ENCODE data around the gene TWIST2. TPM values are rescaled to one million over a fixed set of nuclear protein-coding genes. Genes with fewer than 3 reads are reported as not detected.

The TWIST2 gene
- polyA plus RNA-seq, 3 donors = 3.6 to 7.6 (median 5.0) TPM

DNA sequence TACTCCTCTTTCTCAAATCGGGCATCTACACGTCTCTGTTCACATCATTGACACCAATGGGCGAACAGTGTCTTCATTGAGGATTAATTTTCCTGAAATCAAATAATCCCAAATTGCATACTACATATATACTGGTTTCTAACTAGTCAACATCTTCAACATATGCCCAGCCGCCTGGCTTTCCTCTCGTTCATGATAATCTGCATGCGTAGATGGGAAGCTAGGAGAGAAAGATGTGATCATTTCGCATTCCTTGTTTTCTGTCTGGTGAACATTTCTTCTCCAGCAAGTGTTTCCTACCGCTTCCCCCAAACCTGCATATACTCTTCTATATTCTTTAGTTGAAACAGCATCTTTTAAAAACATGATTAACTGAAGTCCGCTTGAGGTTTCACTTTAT lies 7.4 kb downstream of the TWIST2 start:
- DNase-seq = no peak

DNA sequence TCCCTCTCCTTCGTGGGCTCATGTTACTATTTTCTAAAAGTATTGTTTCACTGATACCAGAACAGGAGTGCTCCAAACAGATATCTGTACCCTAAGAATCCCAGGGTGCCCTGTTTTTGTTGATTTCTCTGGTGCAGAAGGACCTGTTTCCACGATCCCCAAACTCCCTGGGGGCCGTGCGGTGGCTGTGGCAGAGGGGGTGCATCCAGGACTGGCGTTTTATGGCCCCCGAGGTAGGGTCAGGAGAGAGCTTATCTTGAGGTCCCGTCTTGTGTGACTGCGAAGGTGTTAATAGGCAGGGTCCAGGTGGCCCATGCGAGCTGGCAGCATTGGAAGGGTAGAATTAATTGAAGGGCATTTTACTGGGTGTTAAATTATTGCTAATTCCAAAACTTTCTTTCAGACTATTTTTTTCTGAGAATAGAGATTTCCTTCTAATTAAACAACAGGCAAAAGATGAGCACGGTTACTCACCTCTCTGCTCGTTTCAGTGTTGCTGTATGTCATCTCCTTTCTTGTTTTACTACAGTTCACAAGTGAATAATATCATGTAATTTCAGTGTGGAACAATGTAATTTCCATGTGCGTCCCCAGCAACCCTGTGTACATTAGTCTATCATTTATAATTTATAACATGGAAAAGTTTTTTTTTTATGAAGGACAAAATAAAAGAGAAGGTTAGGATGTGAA lies 8.2 kb downstream of the TWIST2 start:
- no peak for DNase-seq

DNA sequence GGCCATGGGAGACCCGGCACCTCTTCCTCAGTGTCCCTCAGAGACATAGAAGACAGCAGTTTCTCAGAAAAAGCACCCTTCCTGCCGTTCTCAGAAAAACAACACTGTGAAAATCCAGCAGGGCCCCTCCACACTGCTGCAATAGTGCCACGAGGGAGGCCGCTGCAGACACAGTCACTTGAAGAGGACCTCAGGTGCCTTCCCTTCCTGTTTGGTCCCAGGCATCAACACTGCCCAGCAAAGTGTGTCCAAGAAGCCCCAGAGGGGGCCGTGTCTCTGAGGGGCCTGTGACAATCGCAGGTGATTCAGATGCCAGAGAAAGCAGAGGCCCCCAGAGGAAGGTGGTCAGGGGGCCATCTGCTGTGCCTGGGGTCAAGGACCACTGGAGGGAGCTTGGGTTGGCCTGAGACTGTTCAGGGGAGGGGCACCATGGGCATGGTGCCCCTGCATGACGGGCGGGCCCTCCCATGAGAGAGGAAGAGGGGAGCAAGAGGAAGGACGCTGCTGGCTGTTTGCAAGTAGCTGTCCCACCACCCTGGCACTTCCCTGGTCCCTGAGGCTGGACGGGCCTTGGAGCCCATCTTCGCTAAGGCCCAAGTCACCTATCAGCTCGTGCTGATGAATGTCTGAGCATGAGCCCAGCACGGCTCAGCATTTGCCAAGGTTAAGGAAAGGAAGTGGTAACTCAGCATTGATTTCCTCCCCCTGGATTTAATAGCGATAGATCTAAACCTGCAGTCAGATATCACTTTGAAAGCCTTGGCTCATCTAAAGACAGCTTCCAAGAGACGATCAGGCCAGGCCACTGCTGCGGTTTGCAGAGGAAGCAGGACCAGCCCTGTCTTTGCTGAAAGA lies 9.1 kb downstream of the TWIST2 start:
- DNase-seq = no peak

DNA sequence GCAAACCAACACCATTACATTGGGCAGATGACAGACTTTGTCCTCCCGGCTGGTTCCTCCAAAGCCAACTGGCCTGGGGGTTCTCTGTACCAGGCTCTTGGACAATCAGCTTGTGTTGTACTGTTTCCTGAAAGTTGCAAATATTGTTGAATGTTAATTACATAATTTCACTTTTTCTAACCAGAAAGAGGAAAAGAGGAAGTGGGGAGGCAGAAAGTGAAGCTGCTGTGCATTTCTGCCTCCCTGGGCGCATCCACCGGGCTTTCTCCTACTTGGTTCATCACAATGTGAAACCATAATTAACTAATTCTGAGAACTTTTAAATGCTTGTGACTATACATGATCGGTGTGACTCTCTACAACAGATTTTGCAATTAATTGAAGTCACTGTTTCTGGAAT lies 10.1 kb downstream of the TWIST2 start:
- DNase-seq = no peak

DNA sequence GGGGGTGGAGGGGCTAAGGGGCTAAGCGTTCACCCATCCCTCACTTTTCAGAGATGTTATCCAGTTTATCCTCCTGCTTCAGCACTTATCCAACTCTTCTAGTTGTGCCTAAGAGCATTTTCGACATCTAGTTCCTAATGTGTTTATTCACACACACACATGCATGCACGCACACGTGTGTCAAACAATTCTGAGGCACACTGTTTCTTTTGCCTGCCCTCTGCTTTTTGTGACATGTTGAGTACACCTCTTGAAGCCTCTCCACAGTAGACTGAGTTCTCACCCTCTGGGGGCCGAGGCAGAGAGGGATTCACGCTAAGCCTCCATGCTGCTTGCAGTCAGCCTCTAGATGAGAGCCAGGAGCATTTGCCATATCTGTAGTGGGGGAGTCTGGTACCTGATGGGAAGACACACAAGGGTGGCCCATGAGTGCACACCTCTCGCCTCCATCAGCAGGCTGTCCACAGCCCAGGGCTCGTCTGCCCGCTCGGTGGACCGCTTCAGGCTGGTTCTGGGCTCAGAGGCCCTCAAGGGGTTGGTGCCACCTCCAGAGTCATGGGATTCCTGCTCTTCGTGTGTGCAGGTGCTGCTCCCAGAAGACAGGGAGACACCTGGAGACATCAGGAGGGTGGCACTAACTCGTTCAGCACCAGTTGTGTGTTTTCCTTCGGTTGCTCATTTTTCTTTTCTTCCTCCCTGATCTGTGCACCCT lies 11.9 kb downstream of the TWIST2 start:
- DNase-seq = no peak

DNA sequence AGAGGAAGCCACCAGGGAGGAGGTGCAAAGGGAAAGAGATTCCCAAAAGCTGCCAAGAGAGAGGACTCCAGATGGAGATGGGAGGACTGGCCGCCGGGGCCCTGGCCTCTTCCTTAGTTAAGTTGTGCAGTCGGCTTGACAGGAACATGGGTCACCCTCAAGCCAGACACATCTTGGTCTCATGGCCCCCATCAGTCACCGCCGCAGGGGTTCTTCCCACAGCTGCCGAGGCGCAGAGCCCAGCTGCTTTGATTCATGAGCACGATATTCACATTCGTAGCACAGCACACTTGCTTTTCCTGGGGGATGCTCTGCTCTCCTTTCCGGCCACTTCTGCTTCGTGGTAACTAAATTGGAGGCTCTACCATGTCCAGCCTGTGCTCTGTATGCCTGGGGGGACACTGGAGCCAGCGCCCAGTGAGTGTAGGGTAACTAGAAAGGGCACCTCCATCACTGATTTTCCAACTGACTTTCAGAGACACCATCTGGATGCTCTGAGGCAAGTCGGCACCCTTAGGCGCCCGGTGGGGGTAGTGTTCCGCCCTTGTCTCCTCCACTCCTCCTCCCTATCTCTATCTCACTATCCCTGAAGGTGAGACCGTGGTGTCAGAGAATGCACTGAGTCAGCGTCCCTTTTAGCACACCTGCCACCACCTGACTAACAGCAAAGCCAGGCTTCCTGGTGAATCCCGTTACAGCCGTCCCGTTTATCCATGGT lies 13.3 kb downstream of the TWIST2 start:
- DNase-seq = no peak

DNA sequence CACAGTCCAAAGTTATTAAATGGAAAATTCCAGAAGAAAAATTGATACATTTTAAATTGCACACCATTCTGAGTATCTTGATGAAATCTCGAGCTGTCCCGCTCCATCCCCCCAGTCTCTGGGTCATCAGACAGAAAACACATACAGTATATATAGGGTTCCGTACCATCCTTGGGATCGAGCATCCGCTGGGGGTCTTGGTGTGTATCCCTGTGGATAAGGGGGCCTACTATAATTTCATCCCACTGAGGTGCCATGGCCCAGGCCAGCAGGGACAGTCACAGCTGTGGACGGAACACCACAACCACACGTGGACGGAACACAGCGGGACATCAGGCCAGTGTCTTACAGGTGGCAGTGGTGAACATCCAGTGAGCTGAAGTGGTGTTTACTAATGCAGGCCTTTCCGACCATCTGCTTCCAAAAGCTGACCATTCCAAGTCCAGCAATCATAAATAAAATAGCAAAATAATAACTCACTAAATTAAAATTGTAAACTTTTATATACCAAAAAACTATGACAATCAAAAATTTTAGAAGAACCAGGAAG lies 14.0 kb downstream of the TWIST2 start:
- no peak for DNase-seq

DNA sequence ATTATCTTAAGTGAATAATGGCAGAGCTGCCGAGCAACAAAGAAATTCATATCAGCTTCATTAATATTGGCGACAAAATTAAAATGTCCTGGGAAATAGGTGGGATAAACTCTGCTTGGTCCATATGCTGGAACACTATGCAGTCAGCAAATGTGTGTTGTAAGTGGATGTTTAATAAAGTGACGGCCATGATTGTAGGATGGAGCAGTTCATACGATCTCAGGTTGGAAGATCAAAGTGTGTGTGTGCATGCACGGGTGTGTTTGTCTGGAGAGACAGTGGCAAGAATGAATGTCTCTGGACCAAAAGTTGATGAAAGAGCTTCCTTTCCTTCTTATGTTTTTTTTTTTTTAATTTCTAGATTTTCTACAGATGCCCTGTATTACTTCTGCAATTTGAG lies 14.8 kb downstream of the TWIST2 start:
- no peak for DNase-seq

DNA sequence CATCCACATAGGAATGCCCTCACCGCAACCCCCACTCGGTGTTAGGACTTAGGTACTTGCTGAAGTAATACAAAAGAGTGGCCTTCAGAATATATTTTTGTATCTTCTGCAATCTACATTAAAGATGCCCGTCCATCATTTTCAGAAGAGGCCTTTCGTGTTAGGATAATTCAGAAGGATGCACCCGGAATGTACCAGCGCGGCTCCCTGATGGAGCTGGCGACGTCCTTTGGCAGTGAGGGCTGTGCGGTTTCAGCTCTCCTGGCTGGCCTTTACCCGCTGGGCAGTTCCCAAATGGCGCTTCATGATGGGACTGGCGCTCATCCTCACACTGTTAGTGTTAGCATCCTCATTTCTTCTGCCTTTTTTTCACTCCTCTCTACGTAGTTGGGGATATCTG lies 15.3 kb downstream of the TWIST2 start:
- DNase-seq = no peak

DNA sequence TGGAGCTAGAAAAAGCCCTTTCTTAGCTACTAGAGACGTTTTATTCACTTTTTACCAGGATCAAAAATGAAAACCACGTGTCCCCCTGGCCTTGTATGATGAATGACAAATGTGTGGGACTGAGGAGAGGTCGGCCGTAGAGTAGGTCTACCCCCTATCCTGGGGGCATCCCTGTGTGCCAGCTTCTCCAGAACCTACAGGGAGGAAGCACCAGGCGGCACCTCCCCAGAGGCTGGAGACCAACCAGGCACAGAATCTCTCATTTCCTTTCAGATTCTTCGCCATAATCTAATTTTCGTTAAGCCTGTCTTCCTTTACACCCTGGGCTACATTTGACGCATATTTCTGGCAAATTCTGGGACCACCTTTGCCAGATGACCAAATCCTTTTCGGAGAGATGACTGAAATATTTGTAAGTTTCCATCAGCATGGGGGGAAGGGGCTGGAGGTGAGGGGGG lies 15.9 kb downstream of the TWIST2 start:
- no peak for DNase-seq

DNA sequence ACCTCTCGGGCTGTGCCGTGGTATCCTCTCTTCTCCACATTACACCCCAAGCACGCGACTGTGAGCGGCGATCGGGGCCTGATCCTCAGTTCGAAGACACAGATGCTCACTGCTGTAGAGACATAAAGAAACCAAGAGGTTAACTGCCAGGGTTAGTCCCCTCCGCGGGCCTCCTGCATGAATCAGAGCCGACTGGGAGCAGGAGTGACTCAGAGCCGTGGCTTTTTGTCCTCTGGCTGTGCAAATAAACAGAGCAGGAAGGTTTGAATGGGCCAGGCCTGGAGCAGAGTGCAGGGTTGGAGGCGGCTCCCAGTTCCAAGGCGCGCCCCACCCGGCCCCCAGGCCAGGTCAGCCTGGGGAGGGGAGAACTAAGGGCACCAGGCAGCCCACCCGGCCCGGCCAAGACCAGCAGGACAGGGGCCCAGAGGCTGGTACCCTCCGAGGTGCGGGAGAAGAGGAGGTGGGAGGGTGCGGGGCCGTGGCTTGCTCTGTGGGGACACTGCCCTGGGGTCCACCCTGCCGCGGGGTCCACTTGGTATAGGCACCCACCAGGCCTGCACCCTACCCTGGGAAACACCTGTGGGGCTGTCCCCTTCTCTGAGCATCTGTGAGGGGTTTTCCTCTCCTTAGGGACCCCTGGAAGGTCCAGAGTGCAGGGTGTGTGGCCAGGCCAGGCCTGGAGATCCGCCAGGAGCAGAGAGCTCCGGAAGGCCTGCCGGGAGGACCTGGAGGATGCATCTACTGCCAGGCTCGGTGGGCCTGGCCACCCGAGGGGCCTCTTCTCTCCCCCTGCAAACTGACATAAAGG lies 16.5 kb downstream of the TWIST2 start:
- DNase-seq = peak; percentile 71

DNA sequence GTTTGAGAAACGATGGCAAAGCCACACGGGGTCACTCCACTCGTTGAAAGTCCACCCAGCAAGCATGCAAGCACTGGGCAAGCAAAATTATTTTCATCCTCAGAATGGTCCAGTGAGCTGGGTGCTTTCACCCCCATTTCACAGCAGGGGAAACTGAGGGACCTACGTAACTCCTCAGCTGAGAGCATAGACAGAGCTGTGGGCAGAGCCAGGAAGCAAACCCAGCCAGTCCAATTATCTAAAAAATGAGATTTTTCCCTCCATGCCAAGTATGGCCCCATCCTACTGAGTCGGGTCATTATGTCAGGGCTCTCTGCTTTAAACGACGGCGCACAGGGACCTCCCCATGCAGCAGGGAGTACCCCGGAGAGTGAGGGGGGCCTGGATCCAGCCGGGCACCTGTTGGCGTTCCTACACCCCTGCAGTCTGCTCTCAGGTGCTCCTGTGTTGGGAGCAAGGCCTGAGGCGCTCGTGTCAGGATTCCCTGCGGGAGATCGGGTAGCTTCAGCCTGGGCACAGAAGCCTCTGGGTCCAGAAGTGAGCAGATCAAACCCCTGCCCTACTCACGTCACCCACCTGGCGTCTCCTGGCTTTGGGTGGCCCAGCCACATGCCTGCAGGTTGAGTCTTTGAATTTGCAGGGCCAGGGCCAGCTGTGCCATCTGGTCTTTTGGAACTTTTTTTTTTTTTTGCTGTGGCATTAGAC lies 17.3 kb downstream of the TWIST2 start:
- no peak for DNase-seq

DNA sequence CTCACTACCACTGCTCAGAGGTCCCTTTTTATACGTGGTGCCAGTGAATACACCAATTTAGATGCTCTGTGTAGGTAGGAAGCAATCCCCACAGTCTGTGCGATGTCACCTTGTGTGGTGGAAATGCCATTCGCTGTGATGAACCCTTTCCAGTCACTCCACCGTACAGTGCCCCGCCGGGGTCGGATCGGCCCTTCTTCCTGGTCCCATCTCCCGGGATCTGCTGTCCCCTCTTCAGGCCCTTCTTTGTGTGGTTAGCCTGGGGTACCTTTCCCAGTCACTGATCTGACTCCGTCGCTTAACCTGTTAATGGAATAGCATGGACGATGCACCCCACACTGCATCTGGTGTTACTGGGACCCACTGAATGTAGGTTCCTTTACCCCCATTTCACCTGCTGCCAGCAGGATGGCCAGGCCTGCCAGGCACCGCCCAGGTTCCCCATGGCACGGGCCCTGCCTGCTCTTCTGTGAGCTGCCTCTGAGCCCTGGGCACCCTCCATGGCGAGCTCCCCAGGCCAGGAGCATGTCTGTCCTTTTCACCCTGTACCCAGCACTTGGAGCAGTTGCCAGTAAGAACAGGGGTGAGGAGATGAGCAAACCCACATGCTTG lies 18.0 kb downstream of the TWIST2 start:
- no peak for DNase-seq

DNA sequence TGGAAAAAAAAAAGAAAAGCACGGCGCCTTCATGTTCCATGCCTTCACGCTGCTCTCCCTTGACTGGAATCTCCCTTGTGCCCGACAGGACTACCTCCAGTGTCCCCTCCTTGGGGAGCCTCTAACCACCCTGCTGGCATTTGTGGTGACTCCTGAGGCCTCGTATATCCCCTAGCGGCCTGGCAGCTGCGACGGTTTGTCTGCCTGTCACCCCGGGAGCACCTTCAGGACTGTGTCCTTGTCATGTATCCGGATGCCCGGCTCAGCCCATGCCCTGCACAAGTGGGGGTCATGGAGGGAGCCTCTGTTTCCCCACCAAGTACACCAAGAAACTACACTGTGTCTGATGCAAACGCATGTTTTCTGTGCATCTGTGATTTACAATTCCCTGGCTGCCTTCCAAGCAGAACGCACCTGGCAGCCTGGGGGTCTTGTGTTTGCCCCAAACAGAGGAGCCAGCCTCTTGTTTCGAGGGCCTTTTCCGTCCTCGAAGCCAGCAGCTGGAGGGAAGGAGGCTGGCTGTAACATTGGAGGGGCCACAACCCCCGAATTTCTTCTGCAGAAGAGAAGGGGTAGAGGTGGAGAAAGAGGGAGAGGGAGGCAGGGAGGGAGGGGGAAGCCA lies 18.9 kb downstream of the TWIST2 start:
- DNase-seq = no peak

DNA sequence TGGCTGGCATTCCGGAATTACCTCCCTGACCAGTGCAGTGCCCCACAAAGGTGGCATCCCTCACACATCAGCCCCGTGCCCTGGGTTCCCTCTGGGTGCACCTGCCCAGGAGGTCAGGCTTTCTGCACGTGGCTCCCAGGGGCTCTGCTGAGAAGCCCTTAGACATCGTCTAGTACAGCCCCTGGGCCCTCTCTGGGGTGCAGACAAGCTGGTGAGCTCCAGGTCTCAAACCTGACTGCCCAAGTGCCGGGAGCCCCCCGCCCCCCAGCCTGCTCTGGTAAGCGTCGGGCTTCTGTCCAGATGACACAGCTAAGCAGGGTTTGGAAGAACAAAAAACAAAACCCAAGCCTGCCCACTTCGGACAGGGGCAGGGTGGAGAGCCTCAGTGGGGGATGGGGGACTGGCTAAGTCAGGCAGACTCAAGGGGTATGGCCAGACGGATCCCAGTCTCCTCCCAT lies 20.2 kb downstream of the TWIST2 start:
- no peak for DNase-seq

DNA sequence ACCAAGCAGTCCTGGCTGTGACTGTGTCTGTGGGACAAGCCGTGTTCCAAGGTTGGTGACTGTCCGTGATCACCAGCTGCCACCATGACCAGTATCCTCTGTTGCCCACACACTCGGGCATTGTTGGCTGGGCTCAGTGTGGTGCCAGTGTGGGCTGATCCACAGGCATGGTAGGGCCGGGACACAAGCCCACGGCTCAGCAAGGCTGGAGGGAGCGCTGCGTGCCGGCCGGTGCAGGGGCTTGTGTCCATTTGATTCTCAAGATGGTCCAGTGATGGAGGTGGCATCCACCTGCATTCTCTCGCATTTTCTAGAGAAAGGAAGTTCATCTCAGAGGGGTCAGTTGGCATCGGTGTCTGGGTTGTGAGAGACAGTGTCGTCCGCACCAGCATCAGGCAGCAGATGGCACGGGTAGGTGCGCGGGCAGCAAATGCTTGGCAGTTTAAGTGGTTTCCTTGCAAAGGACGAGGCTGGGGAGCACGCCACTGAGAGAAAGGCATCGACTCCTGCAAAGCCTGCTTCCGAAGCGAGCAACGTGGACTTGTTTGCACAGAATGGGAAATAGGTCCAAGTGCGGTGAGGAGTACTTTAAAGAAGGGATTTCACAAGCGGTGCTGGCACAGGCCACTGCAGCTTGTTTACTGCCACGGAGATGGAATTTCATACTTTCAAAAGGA lies 20.9 kb downstream of the TWIST2 start:
- no peak for DNase-seq

DNA sequence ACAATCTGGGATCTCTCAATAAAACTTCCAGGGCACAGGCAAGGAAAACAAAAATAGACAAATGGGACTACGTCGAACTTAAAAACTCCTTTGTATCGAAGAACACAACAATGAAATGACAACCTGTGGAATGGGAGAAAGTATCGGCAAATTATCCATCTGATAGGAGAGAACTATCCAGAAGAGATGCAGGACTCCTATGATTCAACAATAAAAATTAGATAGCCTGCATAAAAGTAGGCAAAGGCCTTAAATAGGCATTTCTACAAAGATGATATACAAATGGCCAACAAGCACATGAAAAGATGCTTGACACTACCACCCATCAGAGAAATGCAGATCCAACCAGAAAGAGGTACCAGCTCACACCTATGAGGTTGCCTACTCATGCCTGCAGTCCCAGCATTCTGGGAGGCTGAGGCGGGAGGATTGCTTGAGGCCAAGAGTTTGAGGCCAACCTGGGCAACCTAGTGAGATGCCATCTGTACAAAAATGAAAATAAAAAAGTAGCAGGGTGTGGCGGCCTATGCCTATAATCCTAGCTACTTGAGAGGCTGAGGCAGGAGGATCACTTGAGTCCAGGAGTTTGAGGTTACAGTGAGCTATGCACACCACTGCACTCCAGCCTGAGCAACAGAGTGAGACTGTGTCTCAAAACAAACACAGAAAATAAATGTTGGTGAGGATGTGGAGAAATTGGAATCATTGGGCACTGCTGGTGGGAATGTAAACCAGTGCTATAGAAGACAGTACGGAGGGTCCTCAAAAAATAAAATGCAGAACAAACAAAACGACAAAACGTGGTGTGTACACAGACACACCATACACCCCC lies 21.6 kb downstream of the TWIST2 start:
- DNase-seq = no peak

DNA sequence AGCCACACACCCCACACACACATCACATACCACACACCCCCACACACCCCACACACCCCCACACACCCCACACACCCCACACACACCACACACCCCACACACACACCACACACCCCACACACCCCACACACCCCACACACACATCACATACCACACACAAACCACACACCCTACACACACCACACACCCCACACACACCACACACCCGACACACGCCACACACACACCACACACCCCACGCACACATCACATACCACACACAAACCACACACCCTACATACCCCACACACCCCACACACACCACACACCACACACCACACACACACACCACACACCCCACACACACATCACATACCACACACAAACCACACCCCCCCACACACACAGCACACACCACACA lies 22.4 kb downstream of the TWIST2 start:
- no peak for DNase-seq

Data from renal pelvis (tissue), 4 donors.